B cell (primary cell): ENCODE measurements around the gene ZBTB12. TPM values are rescaled to one million over a fixed set of nuclear protein-coding genes. Genes with fewer than 3 reads are reported as not detected.

ENCODE experiments used
- ATAC-seq: fragments of 200-7000 bp; cut with Tn5 transposase; one replicate; pipeline ENCODE4 v1.10.0; 2021; ENCODE audit warnings: low read depth, mild to moderate bottlenecking, moderate number of reproducible peaks, moderate library complexity
- CTCF ChIA-PET: fragments of 350-600 bp; sonication (Branson Sonifier 250); formaldehyde crosslinking; loops from one replicate; lab custom pipeline; 2021; ENCODE audit warnings: antibody characterized with exemption, inconsistent platforms; lab: Charles Lee
- POLR2A ChIA-PET: fragments of 350-600 bp; sonication (Branson Sonifier 250); formaldehyde crosslinking; loops from one replicate; lab custom pipeline; 2021; ENCODE audit warnings: antibody characterized with exemption; lab: Charles Lee
- DNase-seq: peaks from one replicate; pipeline ENCODE4 v3.0.0; 2013
- H2AFZ ChIP-seq: 2 replicates; pipeline ENCODE4 v1.6.1; 2012; ENCODE audit warnings: mild to moderate bottlenecking, low read depth, low read length; ENCODE audit not compliant: insufficient read depth, poor library complexity, severe bottlenecking
- H3K27ac ChIP-seq, 2 donors: 1 replicate in 1 of 2; 2 replicates in 1 of 2; pipeline ENCODE4 v1.5.1; 2012 to 2013; ENCODE audit warnings: low read length in 2 of 2, mild to moderate bottlenecking in 2 of 2, moderate library complexity in 1 of 2
- H3K27me3 ChIP-seq, 4 experiments: fragments of 200-600 bp in 1 of 4; sonication (generic) in 1 of 4; replicated peaks in 1 of 4; 1 replicate in 2 of 4; 2 replicates in 2 of 4; pipeline versions ENCODE4 v1.6.1 to v1.7.0; 2013 to 2016; ENCODE audit warnings: low read length in 3 of 4, mild to moderate bottlenecking in 2 of 4, mixed read lengths in 1 of 4, moderate library complexity in 1 of 4; ENCODE audit not compliant: insufficient read depth in 4 of 4, control insufficient read depth in 3 of 4; ENCODE audit errors: control extremely low read depth in 1 of 4
- H3K36me3 ChIP-seq, 2 experiments: replicated peaks in 1 of 2; 1 replicate in 1 of 2; 2 replicates in 1 of 2; pipeline versions ENCODE4 v1.6.1 to v1.7.1; 2013; ENCODE audit warnings: low read length in 1 of 2; ENCODE audit not compliant: insufficient read depth in 2 of 2, control insufficient read depth in 1 of 2; ENCODE audit errors: control extremely low read depth in 1 of 2, extremely low read depth in 1 of 2
- H3K4me1 ChIP-seq, 2 donors: fragments of 200-600 bp in 1 of 2; sonication (generic) in 1 of 2; 1 replicate in 1 of 2; 2 replicates in 1 of 2; pipeline versions ENCODE4 v1.5.1 to v1.6.1; 2013 to 2017; ENCODE audit warnings: low read length in 2 of 2; ENCODE audit not compliant: control insufficient read depth in 2 of 2, insufficient read depth in 2 of 2
- H3K4me2 ChIP-seq: replicated peaks from 2 replicates; pipeline ENCODE3; 2012; ENCODE audit warnings: mild to moderate bottlenecking, low read depth, low read length; ENCODE audit not compliant: poor library complexity, severe bottlenecking
- H3K4me3 ChIP-seq, 5 experiments: fragments of 200-600 bp in 1 of 5; sonication (generic) in 1 of 5; 1 replicate in 3 of 5; 2 replicates in 2 of 5; pipeline versions ENCODE4 v1.5.1 to v1.7.0; 2011 to 2016; ENCODE audit warnings: low read length in 4 of 5, mild to moderate bottlenecking in 4 of 5, low read depth in 2 of 5, control low read depth in 1 of 5, moderate library complexity in 1 of 5; ENCODE audit not compliant: insufficient read depth in 1 of 5; ENCODE audit errors: control extremely low read depth in 1 of 5, extremely low read depth in 1 of 5
- H3K79me2 ChIP-seq: fragments of 200-600 bp; sonication (generic); one replicate; pipeline ENCODE4 v1.6.0; 2016; ENCODE audit warnings: low read length; ENCODE audit not compliant: control insufficient read depth, insufficient read depth
- H3K9ac ChIP-seq: fragments of 200-600 bp; sonication (generic); 2 replicates; pipeline ENCODE4 v1.6.1; 2017; ENCODE audit warnings: mild to moderate bottlenecking, low read length, moderate library complexity
- H3K9me3 ChIP-seq, 3 donors: one replicate each; pipeline versions ENCODE4 v1.6.1 to v1.7.1; 2013; ENCODE audit warnings: low read length in 2 of 3; ENCODE audit not compliant: control insufficient read depth in 2 of 3, insufficient read depth in 1 of 3; ENCODE audit errors: control extremely low read depth in 1 of 3
- H4K20me1 ChIP-seq: 2 replicates; pipeline ENCODE4 v1.6.0; 2012; ENCODE audit warnings: mild to moderate bottlenecking, low read length; ENCODE audit not compliant: insufficient read depth, control insufficient read depth, poor library complexity, severe bottlenecking
- H3K27ac Mint-ChIP-seq: one replicate; pipeline ENCODE4 v1.8.0; 2021; ENCODE audit warnings: mixed read lengths
- H3K27me3 Mint-ChIP-seq: one replicate; pipeline ENCODE4 v1.8.0; 2021; ENCODE audit warnings: mixed read lengths
- H3K4me1 Mint-ChIP-seq: one replicate; pipeline ENCODE4 v1.8.0; 2021; ENCODE audit warnings: mixed read lengths
- H3K4me3 Mint-ChIP-seq: one replicate; pipeline ENCODE4 v1.8.0; 2021; ENCODE audit warnings: mixed read lengths
- H3K9me3 Mint-ChIP-seq: one replicate; pipeline ENCODE4 v1.8.0; 2022; ENCODE audit warnings: mixed read lengths; ENCODE audit not compliant: insufficient read depth
- EZH2 ChIP-seq: IDR thresholded peaks from 2 replicates; pipeline ENCODE4 v1.6.1; 2012; ENCODE audit warnings: borderline replicate concordance, low read depth, mild to moderate bottlenecking, moderate library complexity, low read length; ENCODE audit not compliant: insufficient read depth, poor library complexity, severe bottlenecking
- WGBS: methylation state at CpG from one replicate; pipeline ENCODE4 v1.1.5; 2013; ENCODE audit warnings: missing lambda C conversion rate; ENCODE audit not compliant: insufficient coverage; 5-methylcytosine and 5-hydroxymethylcytosine counted together
- intact Hi-C: fragments of 100-400 bp; cut with micrococcal nuclease; formaldehyde crosslinking; loops from one replicate; pipeline ENCODE4 v1.10.0; 2022
- polyA plus RNA-seq: library from polyadenylated mRNA; depleted of rRNA; stranded (reverse); fragments of >200 nt; gene quantifications from 2 replicates; pipeline ENCODE4 v1.2.3, GENCODE V29; 2012
- total RNA-seq, 2 donors: library from RNA; stranded (reverse); fragments of 120-200 nt in 1 of 2; gene quantifications; 1 replicate in 1 of 2; 2 replicates in 1 of 2; pipeline versions ENCODE4 v1.2.3 to v1.2.4, GENCODE V29; 2013 to 2022
- TF ChIP-seq, protein P1 (sequence below): fragments of 200-600 bp; IDR thresholded peaks from one replicate; pipeline ENCODE4 v1.8.0; 2022; ENCODE audit warnings: antibody characterized with exemption, mild to moderate bottlenecking

ZBTB12 gene
- total and polyA plus RNA-seq, 2 donors (not counting 1 experiment from before 2014, with no cell fraction given): 1.4 to 8.9 TPM

DNA sequence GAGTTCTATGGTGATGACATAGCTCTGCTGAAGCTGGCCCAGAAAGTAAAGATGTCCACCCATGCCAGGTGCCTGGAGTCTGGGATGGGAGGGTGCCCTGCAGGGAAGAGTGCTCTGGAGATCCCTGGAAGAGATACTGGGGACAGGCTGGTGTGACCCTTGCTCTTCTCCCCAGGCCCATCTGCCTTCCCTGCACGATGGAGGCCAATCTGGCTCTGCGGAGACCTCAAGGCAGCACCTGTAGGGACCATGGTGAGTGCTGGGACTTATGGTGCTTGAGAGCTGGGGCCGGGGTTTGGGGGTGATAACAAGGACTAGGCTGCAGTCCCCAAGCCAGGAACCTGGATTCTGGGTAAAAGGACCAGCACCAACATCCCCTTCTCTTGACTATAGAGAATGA lies 41.9 kb upstream of the ZBTB12 start:
- Histone ChIP-seq H3K4me2 (no peak overlapping the region), H2AFZ (no peak overlapping the region), H3K79me2 (no peaks in the 10 kb centered on the region), H4K20me1 (no peaks in the 10 kb centered on the region), H3K9me3 (no peaks in the 10 kb centered on the region), H3K27ac (no peak overlapping the region), H3K27me3 (peaks cover 0 to 26% (median 5%) of the 10 kb centered on the region in 4 experiments), H3K4me3 (no peak overlapping the region), H3K9ac (no peak overlapping the region), H3K36me3 (no peaks in the 10 kb centered on the region), H3K4me1 (no peaks in the 10 kb centered on the region)
- Mint-ChIP-seq H3K4me1 (no peaks in the 10 kb centered on the region), H3K9me3 (no peaks in the 10 kb centered on the region), H3K4me3 (no peak overlapping the region), H3K27me3 (peaks cover 18% of the 10 kb centered on the region), H3K27ac (no peak overlapping the region)
- CTCF ChIA-PET: interaction anchor here (3.2 kb wide), 1 partner anchor 9 kb away, joined by 11 read pairs; no protein-coding TSS in a partner anchor
- intact Hi-C loops: no loop called here
- POLR2A ChIA-PET: no interaction called here
- TF ChIP-seq, protein P1, sequence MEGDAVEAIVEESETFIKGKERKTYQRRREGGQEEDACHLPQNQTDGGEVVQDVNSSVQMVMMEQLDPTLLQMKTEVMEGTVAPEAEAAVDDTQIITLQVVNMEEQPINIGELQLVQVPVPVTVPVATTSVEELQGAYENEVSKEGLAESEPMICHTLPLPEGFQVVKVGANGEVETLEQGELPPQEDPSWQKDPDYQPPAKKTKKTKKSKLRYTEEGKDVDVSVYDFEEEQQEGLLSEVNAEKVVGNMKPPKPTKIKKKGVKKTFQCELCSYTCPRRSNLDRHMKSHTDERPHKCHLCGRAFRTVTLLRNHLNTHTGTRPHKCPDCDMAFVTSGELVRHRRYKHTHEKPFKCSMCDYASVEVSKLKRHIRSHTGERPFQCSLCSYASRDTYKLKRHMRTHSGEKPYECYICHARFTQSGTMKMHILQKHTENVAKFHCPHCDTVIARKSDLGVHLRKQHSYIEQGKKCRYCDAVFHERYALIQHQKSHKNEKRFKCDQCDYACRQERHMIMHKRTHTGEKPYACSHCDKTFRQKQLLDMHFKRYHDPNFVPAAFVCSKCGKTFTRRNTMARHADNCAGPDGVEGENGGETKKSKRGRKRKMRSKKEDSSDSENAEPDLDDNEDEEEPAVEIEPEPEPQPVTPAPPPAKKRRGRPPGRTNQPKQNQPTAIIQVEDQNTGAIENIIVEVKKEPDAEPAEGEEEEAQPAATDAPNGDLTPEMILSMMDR: no peak
- no peak for TF ChIP-seq EZH2
- ATAC-seq: no peak
- no peak for DNase-seq
- 89% methylated on average over 3 of the region's 3 CpGs for WGBS

DNA sequence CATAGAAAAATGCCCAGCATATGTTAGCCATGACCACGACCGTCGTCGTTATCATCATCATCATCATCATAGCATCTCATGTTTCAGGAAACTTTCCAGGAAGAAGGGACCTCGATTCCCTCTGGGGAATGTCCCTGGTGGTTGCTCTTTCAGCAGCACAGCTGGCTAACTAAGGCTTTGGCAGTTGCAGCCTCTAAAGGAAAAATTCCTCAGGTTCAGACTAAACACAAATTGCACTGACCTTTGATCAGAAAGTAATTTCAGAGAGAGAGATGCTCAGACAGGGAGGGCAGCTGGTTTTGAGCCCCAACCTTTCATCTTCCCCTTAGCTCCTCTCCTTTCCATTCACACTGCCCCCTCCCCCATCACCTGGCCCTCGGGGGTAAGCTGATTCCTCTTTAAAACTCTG lies 38.4 kb upstream of the ZBTB12 start:
- Mint-ChIP-seq H3K27ac (no peak overlapping the region), H3K4me3 (no peak overlapping the region), H3K27me3 (peaks cover 13% of the 10 kb centered on the region), H3K4me1 (no peaks in the 10 kb centered on the region), H3K9me3 (no peaks in the 10 kb centered on the region)
- POLR2A ChIA-PET: no interaction called here
- intact Hi-C loops: no loop called here
- Histone ChIP-seq H2AFZ (no peak overlapping the region), H4K20me1 (no peaks in the 10 kb centered on the region), H3K79me2 (no peaks in the 10 kb centered on the region), H3K27me3 (peaks cover 0 to 22% (median 5%) of the 10 kb centered on the region in 4 experiments), H3K4me2 (no peak overlapping the region), H3K9ac (no peak overlapping the region), H3K27ac (no peak overlapping the region), H3K9me3 (no peaks in the 10 kb centered on the region), H3K4me1 (no peaks in the 10 kb centered on the region), H3K36me3 (no peaks in the 10 kb centered on the region), H3K4me3 (no peak overlapping the region)
- CTCF ChIA-PET: no interaction called here
- TF ChIP-seq EZH2: no peak
- TF ChIP-seq, protein P1: no peak
- 11% methylated on average over 6 of the region's 6 CpGs for WGBS
- DNase-seq (no peak), ATAC-seq (no peak)
